Kidney (tissue), 14 donors: ENCODE data around the gene CTNND2. TPM values are rescaled to one million over a fixed set of nuclear protein-coding genes. Genes with fewer than 3 reads are reported as not detected.

Source experiments
- DNase-seq, 5 donors: peaks; one replicate each; pipeline ENCODE4 v3.0.0-alpha.2; 2013 to 2020
- FAIRE-seq: peaks from 2 replicates; lab custom pipeline; 2012; peaks lifted over from hg19 to GRCh38; lab: Jason Lieb, UNC
- H3K27ac ChIP-seq, 2 donors: one replicate each; pipeline ENCODE4 v1.7.0; 2013; ENCODE audit warnings: low read depth in 2 of 2, low read length in 2 of 2, inconsistent platforms in 1 of 2
- H3K27me3 ChIP-seq: one replicate; pipeline ENCODE4 v1.7.1; 2013; ENCODE audit warnings: low read length, inconsistent platforms; ENCODE audit not compliant: control insufficient read depth, insufficient read depth
- H3K36me3 ChIP-seq, 3 donors: one replicate each; pipeline versions ENCODE4 v1.7.0 to v1.7.1; 2013; ENCODE audit warnings: low read length in 3 of 3, control low read depth in 1 of 3, inconsistent platforms in 1 of 3; ENCODE audit not compliant: insufficient read depth in 3 of 3, control insufficient read depth in 2 of 3
- H3K4me1 ChIP-seq, 3 donors: one replicate each; pipeline versions ENCODE4 v1.7.0 to v1.7.1; 2013; ENCODE audit warnings: low read length in 3 of 3, inconsistent platforms in 1 of 3, low read depth in 1 of 3; ENCODE audit not compliant: control insufficient read depth in 2 of 3, insufficient read depth in 2 of 3
- H3K4me3 ChIP-seq, 3 donors: one replicate each; pipeline versions ENCODE4 v1.7.0 to v1.8.1; 2013; ENCODE audit warnings: low read length in 3 of 3, control low read depth in 1 of 3, inconsistent platforms in 1 of 3
- H3K9ac ChIP-seq, 3 donors: one replicate each; pipeline versions ENCODE4 v1.7.0 to v1.7.1; 2013; ENCODE audit warnings: low read length in 3 of 3, control low read depth in 1 of 3, inconsistent platforms in 1 of 3
- H3K9me3 ChIP-seq, 3 donors: one replicate each; pipeline versions ENCODE4 v1.7.0 to v1.7.1; 2013; ENCODE audit warnings: low read length in 3 of 3, control low read depth in 1 of 3, inconsistent platforms in 1 of 3; ENCODE audit not compliant: control insufficient read depth in 2 of 3, insufficient read depth in 1 of 3
- CTCF ChIP-seq: IDR thresholded peaks from 3 replicates; pipeline ENCODE4 v1.5.1; 2012; ENCODE audit warnings: mild to moderate bottlenecking, moderate library complexity, borderline replicate concordance; ENCODE audit not compliant: insufficient read depth; ENCODE audit errors: extremely low read depth
- intact Hi-C: fragments of 100-400 bp; cut with DNase I; formaldehyde crosslinking; loops from one replicate; pipeline ENCODE4 v1.11.1; 2022
- polyA plus RNA-seq: library from polyadenylated mRNA; stranded (reverse); fragments of 350-450 nt; fragmentation: Illumina TruSeq; extraction: RNeasy Lipid Tissue Mini Kit (QIAGEN cat#74804); gene quantifications from one replicate; pipeline ENCODE4 v1.2.3, GENCODE V29; 2014; ENCODE audit warnings: low read depth, low replicate concordance; ENCODE audit not compliant: insufficient read depth
- total RNA-seq: library from RNA; stranded (reverse); fragmentation: NEBNext Ultra II Directional; extraction: Animal tissue kit (Norgen Biotek cat#: 25700); gene quantifications from one replicate; pipeline ENCODE4 v1.2.1, GENCODE V29; 2021
- donor health status: control.
- donor health status: control.
- donor health status: control.
- donor health status: control.
- donor health status: control.
- donor health status: DM: yes; HTN: yes; CAD: no.
- donor health status: Normal renal cell carcinoma (clear cell type).

The CTNND2 gene
- total and polyA plus RNA-seq, 2 donors from 2014 or later, result 0.15 to 0.79 TPM

- no peaks in the 10 kb centered on the region for H3K27me3 ChIP-seq
- TF ChIP-seq CTCF, result no peak
- DNase-seq (no peak), FAIRE-seq (no peak)
- H3K9me3 ChIP-seq, result peaks cover 0 to 9% (median 0%) of the 10 kb centered on the region in 3 donors
- intact Hi-C loops, result no loop called here
- H3K27ac ChIP-seq, result no peak overlapping the region
- no peaks in the 10 kb centered on the region for H3K36me3 ChIP-seq
- H3K4me3 ChIP-seq, result no peak overlapping the region
- no peak overlapping the region for H3K9ac ChIP-seq
- H3K4me1 ChIP-seq, result no peaks in the 10 kb centered on the region
Observed at GRCh38 chr5:10933121-10933520, 971.1 kb downstream of the CTNND2 start.

GRCh38 chr5:10932426-10932825 lies 971.8 kb downstream of the CTNND2 start:
- Histone ChIP-seq H3K9ac (no peak overlapping the region), H3K4me3 (no peak overlapping the region), H3K27ac (no peak overlapping the region), H3K36me3 (no peaks in the 10 kb centered on the region), H3K27me3 (no peaks in the 10 kb centered on the region), H3K9me3 (peaks cover 0 to 9% (median 0%) of the 10 kb centered on the region in 3 donors), H3K4me1 (no peaks in the 10 kb centered on the region)
- TF ChIP-seq CTCF, result no peak
- FAIRE-seq, result no peak
- DNase-seq, result no peak
- intact Hi-C loops, result no loop called here

GRCh38 chr5:10927608-10928007 lies 976.6 kb downstream of the CTNND2 start:
- no peak overlapping the region for H3K27ac ChIP-seq
- intact Hi-C loops, result no loop called here
- FAIRE-seq, result no peak

More at GRCh38 chr5:10927608-10928007, 976.6 kb downstream of the CTNND2 start:
- Histone ChIP-seq H3K36me3 (no peaks in the 10 kb centered on the region), H3K9me3 (peaks cover 0 to 9% (median 0%) of the 10 kb centered on the region in 3 donors), H3K27me3 (no peaks in the 10 kb centered on the region), H3K4me1 (no peaks in the 10 kb centered on the region), H3K9ac (no peak overlapping the region), H3K4me3 (no peak overlapping the region)
- no peak for DNase-seq
- TF ChIP-seq CTCF, result no peak
